Gastroesophageal sphincter (tissue), 4 donors: ENCODE data around the gene MAP1LC3A. TPM values are rescaled to one million over a fixed set of nuclear protein-coding genes. Genes with fewer than 3 reads are reported as not detected.
A peak's percentile ranks its signal among the peaks of the same experiment; 100 is the strongest.

ENCODE experiments used
- ATAC-seq: fragments of 150-250 bp; one replicate; pipeline ENCODE4 v1.9.1; 2016; ENCODE audit warnings: mild to moderate bottlenecking, moderate library complexity
- H3K27ac ChIP-seq, 4 donors: fragments of 200-600 bp; sonication (generic) in 3 of 4; 1 replicate in 3 of 4; 2 replicates in 1 of 4; pipeline ENCODE4 v1.5.1; 2016 to 2019
- H3K27me3 ChIP-seq: fragments of 200-600 bp; sonication (generic); one replicate; pipeline ENCODE4 v1.5.1; 2019
- H3K36me3 ChIP-seq, 2 donors: fragments of 200-600 bp; sonication (generic); one replicate each; pipeline ENCODE4 v1.5.1; 2019; ENCODE audit warnings: control low read depth in 1 of 2
- H3K4me1 ChIP-seq, 3 donors: fragments of 200-600 bp; sonication (generic); 1 replicate in 2 of 3; 2 replicates in 1 of 3; pipeline ENCODE4 v1.5.1; 2016 to 2019; ENCODE audit warnings: control low read depth in 2 of 3
- H3K4me3 ChIP-seq, 2 donors: fragments of 200-600 bp; sonication (generic); one replicate each; pipeline ENCODE4 v1.5.1; 2019; ENCODE audit warnings: mild to moderate bottlenecking in 1 of 2, moderate library complexity in 1 of 2
- H3K9me3 ChIP-seq, 3 donors: fragments of 200-600 bp; sonication (generic); one replicate each; pipeline ENCODE4 v1.5.1; 2017 to 2019; ENCODE audit warnings: control low read depth in 2 of 3
- CTCF ChIP-seq, 4 experiments: fragments of 200-600 bp in 2 of 4; fragments of 450-650 bp in 2 of 4; sonication (generic) in 1 of 4; IDR thresholded peaks; one replicate each; pipeline ENCODE4 v1.5.1; 2017 to 2019; ENCODE audit warnings: antibody characterized with exemption in 4 of 4, mild to moderate bottlenecking in 2 of 4, moderate library complexity in 2 of 4
- EP300 ChIP-seq: sonication (generic); formaldehyde crosslinking; IDR thresholded peaks from one replicate; pipeline ENCODE4 v1.6.1; 2017; ENCODE audit warnings: antibody characterized with exemption, mild to moderate bottlenecking
- POLR2A ChIP-seq, 2 donors: fragments of 450-650 bp; IDR thresholded peaks; one replicate each; pipeline ENCODE4 v1.6.1; 2017; ENCODE audit warnings: antibody characterized with exemption in 2 of 2, mild to moderate bottlenecking in 2 of 2, moderate library complexity in 1 of 2
- POLR2AphosphoS5 ChIP-seq: sonication (generic); formaldehyde crosslinking; IDR thresholded peaks from one replicate; pipeline ENCODE4 v1.6.1; 2017; ENCODE audit warnings: antibody characterized with exemption
- WGBS, 2 donors: methylation state at CpG; one replicate each; pipeline ENCODE4 v1.1.5; 2018; ENCODE audit warnings: low coverage in 1 of 2; 5-methylcytosine and 5-hydroxymethylcytosine counted together
- total RNA-seq, 4 donors: library from RNA; depleted of rRNA; stranded (reverse); fragments of >200 nt; gene quantifications; one replicate each; pipeline ENCODE4 v1.1.0, GENCODE V29; 2016

MAP1LC3A gene
- total RNA-seq, 4 donors from 2014 or later: 96.0 to 134 (median 115) TPM

GRCh38 chr20:34560141-34560523 is 1.6 kb downstream of the MAP1LC3A start:
- ATAC-seq: no peak

GRCh38 chr20:34560614-34561013 is 2.1 kb downstream of the MAP1LC3A start:
- peaks cover 0 to 8% of the 10 kb centered on the region in 2 donors for H3K36me3 ChIP-seq
- H3K4me3 ChIP-seq: no peak overlapping the region
- no peaks in the 10 kb centered on the region for H3K9me3 ChIP-seq
- H3K4me1 ChIP-seq: peaks cover 0 to 29% (median 0%) of the 10 kb centered on the region in 3 donors
- 90% methylated on average over 2 of the region's 7 CpGs; no CpG with 5 or more reads in 1 of the 2 donors for WGBS, 2 donors
- no peak for TF ChIP-seq EP300
- no peak for TF ChIP-seq POLR2A (IDR thresholded peaks at IDR 0.05)
- no peak for TF ChIP-seq POLR2AphosphoS5
- peak overlapping the region in 3 of 4 donors; percentile 99 to 100 (median 99) for H3K27ac ChIP-seq
- ATAC-seq: no peak
- no peaks in the 10 kb centered on the region for H3K27me3 ChIP-seq

More at GRCh38 chr20:34560141-34560523, 1.6 kb downstream of the MAP1LC3A start:
- peak overlapping the region in 1 of 2 donors; percentile 97 for H3K4me3 ChIP-seq
- H3K36me3 ChIP-seq: peaks cover 0 to 8% of the 10 kb centered on the region in 2 donors
- no peaks in the 10 kb centered on the region for H3K27me3 ChIP-seq
- TF ChIP-seq POLR2AphosphoS5 (no peak), POLR2A (IDR thresholded peaks at IDR 0.05) (no peak), CTCF (IDR thresholded peaks at IDR 0.05) (no peak), EP300 (no peak)
- H3K27ac ChIP-seq: peak overlapping the region in 3 of 4 donors; percentile 99 to 100 (median 99)
- WGBS, 2 donors: 63% methylated on average over 2 of the region's 12 CpGs; no CpG with 5 or more reads in 1 of the 2 donors
- H3K9me3 ChIP-seq: no peaks in the 10 kb centered on the region
- peaks cover 0 to 29% (median 0%) of the 10 kb centered on the region in 3 donors for H3K4me1 ChIP-seq

- no peak for ATAC-seq
- H3K27ac ChIP-seq: peak overlapping the region in 3 of 4 donors; percentile 24 to 99 (median 35)
- H3K4me1 ChIP-seq: peaks cover 0 to 29% (median 0%) of the 10 kb centered on the region in 3 donors
- 56 to 64% methylated on average over 7 to 8 of the region's 10 CpGs for WGBS, 2 donors
- TF ChIP-seq POLR2AphosphoS5 (no peak), EP300 (no peak), CTCF (IDR thresholded peaks at IDR 0.05) (no peak), POLR2A (IDR thresholded peaks at IDR 0.05) (no peak)
- no peaks in the 10 kb centered on the region for H3K27me3 ChIP-seq
- no peaks in the 10 kb centered on the region for H3K9me3 ChIP-seq
- H3K36me3 ChIP-seq: peaks cover 0 to 12% of the 10 kb centered on the region in 2 donors
- no peak overlapping the region for H3K4me3 ChIP-seq
Observed at GRCh38 chr20:34561661-34562060, 3.1 kb downstream of the MAP1LC3A start.

GRCh38 chr20:34562641-34563040 is 4.1 kb downstream of the MAP1LC3A start:
- no peak for ATAC-seq
- Histone ChIP-seq H3K4me3 (no peak overlapping the region), H3K4me1 (peaks cover 0 to 20% (median 0%) of the 10 kb centered on the region in 3 donors), H3K9me3 (no peaks in the 10 kb centered on the region), H3K36me3 (peaks cover 0 to 22% of the 10 kb centered on the region in 2 donors), H3K27me3 (no peaks in the 10 kb centered on the region), H3K27ac (peak overlapping the region in 1 of 4 donors; percentile 99)
- TF ChIP-seq POLR2AphosphoS5 (no peak), CTCF (IDR thresholded peaks at IDR 0.05) (peak in 3 of 4 experiments; percentile 18 to 47 (median 40))
- WGBS, 2 donors: 33% methylated on average over 1 of the region's 5 CpGs; no CpG with 5 or more reads in 1 of the 2 donors

GRCh38 chr20:34564833-34565232 is 6.3 kb downstream of the MAP1LC3A start:
- Histone ChIP-seq H3K27me3 (no peaks in the 10 kb centered on the region), H3K4me1 (peaks cover 0 to 1% (median 0%) of the 10 kb centered on the region in 3 donors), H3K4me3 (no peak overlapping the region), H3K27ac (no peak overlapping the region), H3K36me3 (peaks cover 0 to 38% of the 10 kb centered on the region in 2 donors), H3K9me3 (no peaks in the 10 kb centered on the region)
- 50 to 85% methylated on average over 1 to 2 of the region's 7 CpGs for WGBS, 2 donors
- no peak for ATAC-seq
- TF ChIP-seq POLR2AphosphoS5 (no peak), EP300 (no peak)
